Right forelimb (tissue), 1 donor: ENCODE measurements around the gene TMEM256.
"Not testable (repeated sequence)": the region's sequence is repeated elsewhere in the genome, so short reads cannot be mapped to it uniquely, and the experiment has no call there.

Experiments used
- DNase-seq: peaks from one replicate; pipeline ENCODE4 v3.0.0-alpha.2; 2018

Gene TMEM256

GRCh38 chr17:7380855-7381683 lies 22.8 kb downstream of the TMEM256 start, which contains the start of gene TNK1:
Gene TNK1 (plus strand): TSS chr17:7381089. CDS start chr17:7382927, 1,838 bp downstream.
- DNase-seq, result no peak

- no peak for DNase-seq
Observed at GRCh38 chr17:7380321-7380720, 23.6 kb downstream of the TMEM256 start.

- no peak for DNase-seq
Observed at GRCh38 chr17:7379134-7379533, 24.8 kb downstream of the TMEM256 start.

- no peak for DNase-seq
Observed at GRCh38 chr17:7374353-7374752, 29.5 kb downstream of the TMEM256 start.

GRCh38 chr17:7370853-7371252 lies 33.0 kb downstream of the TMEM256 start:
- DNase-seq, result no peak

GRCh38 chr17:7369825-7370224 lies 34.1 kb downstream of the TMEM256 start:
- DNase-seq, result no peak

- DNase-seq, result not testable (repeated sequence)
Observed at GRCh38 chr17:7368599-7368994, 35.3 kb downstream of the TMEM256 start.

- DNase-seq, result no peak
Observed at GRCh38 chr17:7367918-7368598, 35.8 kb downstream of the TMEM256 start.

GRCh38 chr17:7367083-7367482 lies 36.8 kb downstream of the TMEM256 start:
- DNase-seq, result no peak

GRCh38 chr17:7365963-7366362 lies 37.9 kb downstream of the TMEM256 start:
- DNase-seq, result not testable (repeated sequence)

- no peak for DNase-seq
Observed at GRCh38 chr17:7363311-7363710, 40.6 kb downstream of the TMEM256 start.

GRCh38 chr17:7361906-7362305 lies 42.0 kb downstream of the TMEM256 start:
- DNase-seq, result no peak

GRCh38 chr17:7357381-7357780 lies 46.5 kb downstream of the TMEM256 start:
- no peak for DNase-seq

- no peak for DNase-seq
Observed at GRCh38 chr17:7356756-7357155, 47.1 kb downstream of the TMEM256 start.

- peak; percentile 83 for DNase-seq
Observed at GRCh38 chr17:7356072-7356549, 47.8 kb downstream of the TMEM256 start.

- DNase-seq, result no peak
Observed at GRCh38 chr17:7355573-7355972, 48.3 kb downstream of the TMEM256 start.

- DNase-seq, result no peak
Observed at GRCh38 chr17:7355053-7355452, 48.8 kb downstream of the TMEM256 start, which contains the start of gene TMEM95. Gene TMEM95 (plus strand): TSS chr17:7355156. CDS start chr17:7355205, 49 bp downstream.

- DNase-seq, result no peak
Observed at GRCh38 chr17:7354262-7354843, 49.5 kb downstream of the TMEM256 start.
